HG02759 (cell line): ENCODE data around the gene SRP14.
"Not testable (repeated sequence)": the region's sequence is repeated elsewhere in the genome, so short reads cannot be mapped to it uniquely, and the experiment has no call there.

ENCODE experiments used
- ATAC-seq: cut with Tn5 transposase; IDR thresholded peaks from one replicate; pipeline ENCODE4 v1.9.1; 2021; ENCODE audit warnings: mild to moderate bottlenecking, moderate library complexity; ENCODE audit not compliant: unreplicated experiment

The SRP14 gene

GRCh38 chr15:40032125-40032839 lies 6.7 kb downstream of the SRP14 start:
- no peak for ATAC-seq

- no peak for ATAC-seq
Measured at GRCh38 chr15:40031300-40031699, 7.7 kb downstream of the SRP14 start.

- no peak for ATAC-seq
Measured at GRCh38 chr15:40029979-40030893, 8.7 kb downstream of the SRP14 start.

GRCh38 chr15:40028853-40029252 lies 10.1 kb downstream of the SRP14 start:
- no peak for ATAC-seq

GRCh38 chr15:40028193-40028592 lies 10.8 kb downstream of the SRP14 start:
- no peak for ATAC-seq

GRCh38 chr15:40016224-40016865 lies 22.6 kb downstream of the SRP14 start:
- no peak for ATAC-seq

- no peak for ATAC-seq
Measured at GRCh38 chr15:40014390-40014789, 24.6 kb downstream of the SRP14 start.

- not testable (repeated sequence) for ATAC-seq
Measured at GRCh38 chr15:40013372-40013771, 25.6 kb downstream of the SRP14 start.

- no peak for ATAC-seq
Measured at GRCh38 chr15:40011303-40011702, 27.7 kb downstream of the SRP14 start.

- no peak for ATAC-seq
Measured at GRCh38 chr15:40010686-40011085, 28.3 kb downstream of the SRP14 start.

- ATAC-seq = no peak
Measured at GRCh38 chr15:40008061-40008765, 30.8 kb downstream of the SRP14 start.

- ATAC-seq = no peak
Measured at GRCh38 chr15:40006646-40007045, 32.3 kb downstream of the SRP14 start.

- no peak for ATAC-seq
Measured at GRCh38 chr15:40006003-40006402, 33.0 kb downstream of the SRP14 start.

- ATAC-seq = no peak
Measured at GRCh38 chr15:40003116-40003916, 35.7 kb downstream of the SRP14 start.

GRCh38 chr15:40002295-40002694 lies 36.7 kb downstream of the SRP14 start:
- ATAC-seq = no peak

GRCh38 chr15:39999538-40000200 lies 39.3 kb downstream of the SRP14 start:
- ATAC-seq = no peak

GRCh38 chr15:39998511-39999077 lies 40.4 kb downstream of the SRP14 start:
- no peak for ATAC-seq

GRCh38 chr15:39997639-39998038 lies 41.3 kb downstream of the SRP14 start:
- no peak for ATAC-seq

GRCh38 chr15:39997031-39997430 lies 42.0 kb downstream of the SRP14 start:
- ATAC-seq = no peak
